IMR-90 (cell line): ENCODE data around the gene CARD19. TPM values are rescaled to one million over a fixed set of nuclear protein-coding genes. Genes with fewer than 3 reads are reported as not detected.

Source experiments
- ATAC-seq: fragments of 200-7000 bp; cut with Tn5 transposase; 2 replicates; pipeline ENCODE4 v1.9.1; 2020; ENCODE audit warnings: low read depth, mild to moderate bottlenecking, moderate library complexity
- BruUV-seq: library from RNA; stranded (reverse); fragments of 400-500 nt; replicated peaks from 2 replicates; lab custom pipeline; 2021; lab: Mats Ljungman, UMichigan
- CTCF ChIA-PET: fragments of 300-600 bp; formaldehyde crosslinking; extraction: SDS; loops from one replicate; lab custom pipeline; 2021; ENCODE audit warnings: antibody characterized with exemption; lab: Yijun Ruan, JAX
- POLR2A ChIA-PET: fragments of 300-600 bp; sonication (Branson Sonifier 250); formaldehyde crosslinking; loops from one replicate; lab custom pipeline; 2022; ENCODE audit warnings: antibody characterized with exemption; ENCODE audit not compliant: unreplicated experiment; lab: Charles Lee
- DNase-seq: peaks from one replicate; pipeline ENCODE4 v3.0.0; 2013
- H2AFZ ChIP-seq: replicated peaks from 2 replicates; pipeline ENCODE3; 2013; ENCODE audit warnings: low read length, mild to moderate bottlenecking; ENCODE audit not compliant: poor library complexity
- H2AK5ac ChIP-seq: 2 replicates; pipeline ENCODE4 v1.6.1; 2013; ENCODE audit warnings: low read depth, low read length, inconsistent platforms
- H2AK9ac ChIP-seq: replicated peaks from 2 replicates; pipeline ENCODE3; 2013; ENCODE audit warnings: mild to moderate bottlenecking, low read depth, low read length, moderate library complexity; ENCODE audit not compliant: poor library complexity
- H2BK120ac ChIP-seq: 2 replicates; pipeline ENCODE4 v1.6.1; 2013; ENCODE audit warnings: low read depth, low read length, inconsistent platforms
- H2BK15ac ChIP-seq: 3 replicates; pipeline ENCODE4 v1.6.1; 2013; ENCODE audit warnings: low read depth, low read length, inconsistent platforms
- H2BK20ac ChIP-seq: 2 replicates; pipeline ENCODE4 v1.6.1; 2013; ENCODE audit warnings: low read depth, mild to moderate bottlenecking, inconsistent platforms, low read length, moderate library complexity
- H2BK5ac ChIP-seq: 2 replicates; pipeline ENCODE4 v1.6.1; 2013; ENCODE audit warnings: mild to moderate bottlenecking, low read depth, low read length, inconsistent platforms; ENCODE audit not compliant: poor library complexity, severe bottlenecking
- H3K14ac ChIP-seq: replicated peaks from 2 replicates; pipeline ENCODE4 v1.6.1; 2013; ENCODE audit warnings: low read depth, low read length, inconsistent platforms
- H3K18ac ChIP-seq: 2 replicates; pipeline ENCODE4 v1.6.1; 2013; ENCODE audit warnings: low read depth, low read length, control low read depth
- H3K23ac ChIP-seq: 2 replicates; pipeline ENCODE4 v1.6.1; 2013; ENCODE audit warnings: low read depth, low read length, inconsistent platforms
- H3K27ac ChIP-seq: 2 replicates; pipeline ENCODE4 v1.5.1; 2013; ENCODE audit warnings: mild to moderate bottlenecking, control low read depth, low read length; ENCODE audit not compliant: insufficient read depth
- H3K27me3 ChIP-seq: 2 replicates; pipeline ENCODE4 v1.6.1; 2013; ENCODE audit warnings: low read length; ENCODE audit not compliant: control insufficient read depth, insufficient read depth
- H3K36me3 ChIP-seq: 2 replicates; pipeline ENCODE4 v1.6.1; 2013; ENCODE audit warnings: low read length, mixed read lengths; ENCODE audit not compliant: control insufficient read depth, insufficient read depth
- H3K4ac ChIP-seq: 2 replicates; pipeline ENCODE4 v1.6.1; 2013; ENCODE audit warnings: low read depth, low read length, inconsistent platforms
- H3K4me1 ChIP-seq: 2 replicates; pipeline ENCODE4 v1.6.1; 2013; ENCODE audit warnings: low read length, mixed read lengths; ENCODE audit not compliant: control insufficient read depth, insufficient read depth
- H3K4me2 ChIP-seq: 2 replicates; pipeline ENCODE4 v1.6.1; 2013; ENCODE audit warnings: low read depth, mild to moderate bottlenecking, control low read depth, low read length, moderate library complexity
- H3K4me3 ChIP-seq: 2 replicates; pipeline ENCODE4 v1.5.1; 2013; ENCODE audit warnings: low read depth, mild to moderate bottlenecking, control low read depth, low read length, moderate library complexity; ENCODE audit not compliant: insufficient read depth
- H3K56ac ChIP-seq: 2 replicates; pipeline ENCODE4 v1.6.1; 2013; ENCODE audit warnings: low read length, inconsistent platforms; ENCODE audit not compliant: insufficient read depth; ENCODE audit errors: extremely low read depth
- H3K79me1 ChIP-seq, 2 experiments: 2 replicates each; pipeline ENCODE4 v1.6.1; 2013; ENCODE audit warnings: low read length in 2 of 2, inconsistent platforms in 1 of 2, low read depth in 1 of 2
- H3K9ac ChIP-seq: 2 replicates; pipeline ENCODE4 v1.6.1; 2013; ENCODE audit warnings: low read depth, low read length, control low read depth
- H3K9me1 ChIP-seq: 2 replicates; pipeline ENCODE4 v1.6.1; 2013; ENCODE audit warnings: low read length, inconsistent platforms; ENCODE audit not compliant: insufficient read depth
- H3K9me3 ChIP-seq: 2 replicates; pipeline ENCODE4 v1.6.1; 2013; ENCODE audit warnings: low read length; ENCODE audit not compliant: control insufficient read depth, insufficient read depth
- H4K20me1 ChIP-seq: 2 replicates; pipeline ENCODE4 v1.6.1; 2013; ENCODE audit warnings: low read length, inconsistent platforms; ENCODE audit not compliant: insufficient read depth
- H4K5ac ChIP-seq: 2 replicates; pipeline ENCODE4 v1.6.1; 2013; ENCODE audit warnings: mild to moderate bottlenecking, low read depth, low read length, control low read depth
- H4K8ac ChIP-seq, 2 experiments: 2 replicates each; pipeline ENCODE4 v1.6.1; 2013; ENCODE audit warnings: low read depth in 2 of 2, low read length in 2 of 2, control low read depth in 1 of 2, inconsistent platforms in 1 of 2
- H4K91ac ChIP-seq: 2 replicates; pipeline ENCODE4 v1.6.1; 2013; ENCODE audit warnings: low read depth, low read length, inconsistent platforms; ENCODE audit not compliant: insufficient read depth
- BHLHE40 ChIP-seq: fragments of 150-350 bp; IDR thresholded peaks from 2 replicates; pipeline ENCODE4 v1.6.1; 2016; ENCODE audit warnings: mild to moderate bottlenecking, low read depth, low read length
- CEBPB ChIP-seq: IDR thresholded peaks from 2 replicates; pipeline ENCODE4 v1.6.1; 2012; ENCODE audit warnings: low read depth, low read length, improper control_type of control experiment
- CHD1 ChIP-seq: IDR thresholded peaks from 2 replicates; pipeline ENCODE4 v1.6.1; 2012; ENCODE audit warnings: low read depth, low read length, improper control_type of control experiment
- CTCF ChIP-seq: conservative IDR thresholded peaks from 2 replicates; pipeline ENCODE4 v1.5.1; 2012; ENCODE audit warnings: mild to moderate bottlenecking, low read depth, low read length, improper control_type of control experiment
- FOS ChIP-seq: fragments of 150-350 bp; IDR thresholded peaks from 2 replicates; pipeline ENCODE4 v1.6.1; 2016; ENCODE audit warnings: low read depth, low read length
- MAZ ChIP-seq: IDR thresholded peaks from 2 replicates; pipeline ENCODE4 v1.6.1; 2012; ENCODE audit warnings: low read depth, mild to moderate bottlenecking, low read length, improper control_type of control experiment, moderate library complexity, borderline replicate concordance
- POLR2A ChIP-seq: IDR thresholded peaks from 2 replicates; pipeline ENCODE4 v1.6.1; 2012; ENCODE audit warnings: mild to moderate bottlenecking, low read depth, low read length
- RAD21 ChIP-seq: IDR thresholded peaks from 2 replicates; pipeline ENCODE4 v1.6.1; 2012; ENCODE audit warnings: low read length, improper control_type of control experiment
- RCOR1 ChIP-seq: IDR thresholded peaks from 2 replicates; pipeline ENCODE4 v1.6.1; 2012; ENCODE audit warnings: mild to moderate bottlenecking, low read length, improper control_type of control experiment; ENCODE audit not compliant: insufficient replicate concordance
- RFX5 ChIP-seq: IDR thresholded peaks from 2 replicates; pipeline ENCODE4 v1.8.0; 2012; ENCODE audit warnings: low read depth, mild to moderate bottlenecking, low read length, moderate library complexity
- WGBS, 2 experiments: methylation state at CpG; one replicate each; pipeline versions ENCODE4 v1.1.5 to v1.1.7; 2013; ENCODE audit warnings: missing lambda C conversion rate in 2 of 2; ENCODE audit not compliant: insufficient read length in 1 of 2; ENCODE audit errors: extremely low coverage in 2 of 2; 5-methylcytosine and 5-hydroxymethylcytosine counted together
- dilution Hi-C: fragments of 300-500 bp; cut with HindIII; formaldehyde crosslinking; loops from one replicate; pipeline ENCODE4 v1.14.3; 2018; ENCODE audit warnings: low sequenced_read_pairs; ENCODE audit not compliant: unreplicated experiment
- in situ Hi-C: fragments of 300-500 bp; cut with MboI; formaldehyde crosslinking; loops from 3 replicates; pipeline ENCODE4 v1.14.3; 2019; ENCODE audit warnings: low sequenced_read_pairs, inconsistent platforms, mixed read lengths
- intact Hi-C: fragments of 100-400 bp; cut with micrococcal nuclease; formaldehyde crosslinking; loops from 2 replicates; pipeline ENCODE4 v1.10.0; 2022
- polyA plus RNA-seq, 3 experiments: library from polyadenylated mRNA; depleted of rRNA; stranded (reverse); fragments of >200 nt; gene quantifications; 2 replicates each; pipeline ENCODE4 v1.2.3, GENCODE V29; 2012; ENCODE audit warnings: low replicate concordance in 1 of 3
- total RNA-seq: library from RNA; depleted of rRNA; stranded (reverse); fragments of >200 nt; gene quantifications from 2 replicates; pipeline ENCODE4 v1.2.3, GENCODE V29; 2012
- TF ChIP-seq, protein P1 (sequence below): fragments of 150-350 bp; IDR thresholded peaks from 2 replicates; pipeline ENCODE4 v1.6.1; 2017; ENCODE audit warnings: mild to moderate bottlenecking, antibody characterized with exemption, low read length, low read depth
- TF ChIP-seq, protein P2 (sequence below): fragments of 150-350 bp; IDR thresholded peaks from 2 replicates; pipeline ENCODE4 v1.6.1; 2016; ENCODE audit warnings: low read depth, mild to moderate bottlenecking, low read length, moderate library complexity, borderline replicate concordance

CARD19 gene
- total and polyA plus RNA-seq, 2 of the 4 experiments (the other 2 are of a cell fraction), result 17.4 to 111 TPM

DNA sequence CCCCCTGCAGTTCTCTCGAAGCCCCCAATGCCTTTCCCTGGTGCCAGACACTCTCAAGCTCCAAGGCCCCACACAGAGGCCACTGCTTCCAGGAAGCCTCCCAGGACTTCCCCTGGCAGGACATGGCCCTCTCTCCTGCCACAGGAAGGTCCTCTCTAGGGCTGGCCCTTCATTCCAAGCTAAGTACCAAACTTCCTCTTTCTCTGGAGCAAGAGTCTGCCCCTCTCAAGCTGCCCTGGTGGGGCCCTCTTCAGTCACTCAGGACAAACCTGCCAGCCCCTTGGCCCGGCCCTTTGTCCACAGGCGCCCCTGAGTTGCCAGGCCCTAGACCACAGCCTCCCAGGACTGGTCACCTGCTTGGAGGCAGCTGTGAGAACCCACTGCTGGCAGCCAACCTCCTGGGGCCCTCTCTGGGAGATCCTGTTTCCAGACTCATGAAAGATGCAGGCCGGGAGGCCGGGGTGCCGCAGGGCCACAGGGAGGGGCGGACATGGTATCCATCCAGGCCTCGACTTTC, 31.4 kb downstream of the CARD19 start:
- Histone ChIP-seq H2AK9ac (peak overlapping the region; percentile 57), H4K5ac (no peak overlapping the region), H2BK5ac (no peak overlapping the region), H3K4me1 (peaks cover 30% of the 10 kb centered on the region), H2AK5ac (no peak overlapping the region), H3K9me3 (no peaks in the 10 kb centered on the region), H2BK15ac (no peak overlapping the region), H3K27ac (no peak overlapping the region), H3K36me3 (peaks cover 17% of the 10 kb centered on the region), H3K9me1 (peaks cover 21% of the 10 kb centered on the region; the same call in 1 of the 2 replicates), H2BK20ac (no peak overlapping the region), H3K79me1 (peaks cover 24 to 73% of the 10 kb centered on the region in 2 experiments), H3K14ac (no peak overlapping the region; the same call in 1 of the 2 replicates), H3K18ac (no peak overlapping the region), H4K8ac (no peak overlapping the region), H4K20me1 (peaks cover 29% of the 10 kb centered on the region), H3K23ac (no peak overlapping the region), H2BK120ac (no peak overlapping the region), H3K4ac (no peak overlapping the region), H3K4me3 (no peak overlapping the region), H2AFZ (peak overlapping the region; percentile 58), H4K91ac (no peak overlapping the region), H3K27me3 (no peaks in the 10 kb centered on the region), H3K9ac (no peak overlapping the region), H3K4me2 (no peak overlapping the region), H3K56ac (no peak overlapping the region)
- no TSS peak for BruUV-seq
- in situ Hi-C loops (no loop called here), intact Hi-C loops (no loop called here), dilution Hi-C loops (no loop called here)
- no peak for TF ChIP-seq POLR2A
- no peak for TF ChIP-seq MAZ
- TF ChIP-seq CEBPB, result no peak
- no peak for TF ChIP-seq CTCF
- no peak for TF ChIP-seq FOS
- TF ChIP-seq, protein P1, sequence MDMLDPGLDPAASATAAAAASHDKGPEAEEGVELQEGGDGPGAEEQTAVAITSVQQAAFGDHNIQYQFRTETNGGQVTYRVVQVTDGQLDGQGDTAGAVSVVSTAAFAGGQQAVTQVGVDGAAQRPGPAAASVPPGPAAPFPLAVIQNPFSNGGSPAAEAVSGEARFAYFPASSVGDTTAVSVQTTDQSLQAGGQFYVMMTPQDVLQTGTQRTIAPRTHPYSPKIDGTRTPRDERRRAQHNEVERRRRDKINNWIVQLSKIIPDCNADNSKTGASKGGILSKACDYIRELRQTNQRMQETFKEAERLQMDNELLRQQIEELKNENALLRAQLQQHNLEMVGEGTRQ, result no peak
- TF ChIP-seq RFX5, result no peak
- no peak for TF ChIP-seq CHD1
- TF ChIP-seq RAD21, result no peak
- TF ChIP-seq RCOR1, result no peak
- TF ChIP-seq, protein P2, sequence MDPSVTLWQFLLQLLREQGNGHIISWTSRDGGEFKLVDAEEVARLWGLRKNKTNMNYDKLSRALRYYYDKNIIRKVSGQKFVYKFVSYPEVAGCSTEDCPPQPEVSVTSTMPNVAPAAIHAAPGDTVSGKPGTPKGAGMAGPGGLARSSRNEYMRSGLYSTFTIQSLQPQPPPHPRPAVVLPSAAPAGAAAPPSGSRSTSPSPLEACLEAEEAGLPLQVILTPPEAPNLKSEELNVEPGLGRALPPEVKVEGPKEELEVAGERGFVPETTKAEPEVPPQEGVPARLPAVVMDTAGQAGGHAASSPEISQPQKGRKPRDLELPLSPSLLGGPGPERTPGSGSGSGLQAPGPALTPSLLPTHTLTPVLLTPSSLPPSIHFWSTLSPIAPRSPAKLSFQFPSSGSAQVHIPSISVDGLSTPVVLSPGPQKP, result no peak
- TF ChIP-seq BHLHE40, result no peak
- POLR2A ChIA-PET, result no interaction called here
- ATAC-seq (peak; percentile 43), DNase-seq (no peak)
- 63% methylated on average over 4 of the region's 8 CpGs; no CpG with 5 or more reads in 1 of the 2 experiments for WGBS, 2 experiments
- CTCF ChIA-PET, result no interaction called here
